ENCODE data around the gene PSMD7.

Gene PSMD7

GRCh38 chr16:74253161-74253938 is 43.3 kb upstream of the PSMD7 start:
- no peaks in the 10 kb centered on the region for H3K9me3 ChIP-seq (ENCODE audit: severe bottlenecking)
- no peaks in the 10 kb centered on the region for H3K4me1 ChIP-seq (ENCODE audit: insufficient read depth, poor library complexity, severe bottlenecking)
- peaks cover 4% of the 10 kb centered on the region for H3K27me3 ChIP-seq (ENCODE audit: insufficient read depth, poor library complexity, severe bottlenecking)
- no peak for TF ChIP-seq CTCF (IDR thresholded peaks at IDR 0.05; ENCODE audit: poor library complexity, severe bottlenecking)
- ATAC-seq (ENCODE audit: low read depth), result no peak
- DNase-seq (ENCODE audit: low spot score), result no peak
- no peaks in the 10 kb centered on the region for H3K36me3 ChIP-seq (ENCODE audit: low read depth)
- no peak overlapping the region for H3K27ac ChIP-seq (ENCODE audit: poor library complexity, severe bottlenecking)
- H3K4me3 ChIP-seq (ENCODE audit: severe bottlenecking), result no peak overlapping the region

GRCh38 chr16:74257061-74257460 is 39.6 kb upstream of the PSMD7 start:
- ATAC-seq (ENCODE audit: low read depth) (no peak), DNase-seq (ENCODE audit: low spot score) (no peak)
- Histone ChIP-seq H3K27me3 (ENCODE audit: insufficient read depth, poor library complexity, severe bottlenecking) (no peaks in the 10 kb centered on the region), H3K9me3 (ENCODE audit: severe bottlenecking) (no peaks in the 10 kb centered on the region), H3K27ac (ENCODE audit: poor library complexity, severe bottlenecking) (no peak overlapping the region), H3K4me3 (ENCODE audit: severe bottlenecking) (no peak overlapping the region), H3K36me3 (ENCODE audit: low read depth) (no peaks in the 10 kb centered on the region), H3K4me1 (ENCODE audit: insufficient read depth, poor library complexity, severe bottlenecking) (no peaks in the 10 kb centered on the region)
- TF ChIP-seq CTCF (IDR thresholded peaks at IDR 0.05; ENCODE audit: poor library complexity, severe bottlenecking), result no peak

GRCh38 chr16:74261068-74261467 is 35.5 kb upstream of the PSMD7 start:
- DNase-seq (ENCODE audit: low spot score), result no peak
- H3K27me3 ChIP-seq (ENCODE audit: insufficient read depth, poor library complexity, severe bottlenecking), result no peaks in the 10 kb centered on the region
- no peak for ATAC-seq (ENCODE audit: low read depth)
- no peak overlapping the region for H3K27ac ChIP-seq (ENCODE audit: poor library complexity, severe bottlenecking)
- H3K4me1 ChIP-seq (ENCODE audit: insufficient read depth, poor library complexity, severe bottlenecking), result no peaks in the 10 kb centered on the region
- H3K4me3 ChIP-seq (ENCODE audit: severe bottlenecking), result no peak overlapping the region
- TF ChIP-seq CTCF (IDR thresholded peaks at IDR 0.05; ENCODE audit: poor library complexity, severe bottlenecking), result no peak
- no peaks in the 10 kb centered on the region for H3K36me3 ChIP-seq (ENCODE audit: low read depth)
- H3K9me3 ChIP-seq (ENCODE audit: severe bottlenecking), result no peaks in the 10 kb centered on the region

- Histone ChIP-seq H3K27ac (ENCODE audit: poor library complexity, severe bottlenecking) (no peak overlapping the region), H3K4me1 (ENCODE audit: insufficient read depth, poor library complexity, severe bottlenecking) (no peaks in the 10 kb centered on the region), H3K36me3 (ENCODE audit: low read depth) (no peaks in the 10 kb centered on the region), H3K9me3 (ENCODE audit: severe bottlenecking) (no peaks in the 10 kb centered on the region), H3K4me3 (ENCODE audit: severe bottlenecking) (no peak overlapping the region), H3K27me3 (ENCODE audit: insufficient read depth, poor library complexity, severe bottlenecking) (peaks cover 22% of the 10 kb centered on the region)
- DNase-seq (ENCODE audit: low spot score), result no peak
- ATAC-seq (ENCODE audit: low read depth), result no peak
- no peak for TF ChIP-seq CTCF (IDR thresholded peaks at IDR 0.05; ENCODE audit: poor library complexity, severe bottlenecking)
These were observed 31.8 kb upstream of the PSMD7 start for GRCh38 chr16:74264811-74265210.

GRCh38 chr16:74268372-74268782 is 28.2 kb upstream of the PSMD7 start:
- Histone ChIP-seq H3K4me1 (ENCODE audit: insufficient read depth, poor library complexity, severe bottlenecking) (no peaks in the 10 kb centered on the region), H3K9me3 (ENCODE audit: severe bottlenecking) (no peaks in the 10 kb centered on the region)

More at GRCh38 chr16:74268372-74268782, 28.2 kb upstream of the PSMD7 start:
- no peaks in the 10 kb centered on the region for H3K36me3 ChIP-seq (ENCODE audit: low read depth)
- TF ChIP-seq CTCF (IDR thresholded peaks at IDR 0.05; ENCODE audit: poor library complexity, severe bottlenecking), result no peak
- peaks cover 25% of the 10 kb centered on the region for H3K27me3 ChIP-seq (ENCODE audit: insufficient read depth, poor library complexity, severe bottlenecking)
- no peak overlapping the region for H3K4me3 ChIP-seq (ENCODE audit: severe bottlenecking)
- DNase-seq (ENCODE audit: low spot score) (no peak), ATAC-seq (ENCODE audit: low read depth) (no peak)
- no peak overlapping the region for H3K27ac ChIP-seq (ENCODE audit: poor library complexity, severe bottlenecking)
